ENCODE data around the gene HOXD1.

DNA sequence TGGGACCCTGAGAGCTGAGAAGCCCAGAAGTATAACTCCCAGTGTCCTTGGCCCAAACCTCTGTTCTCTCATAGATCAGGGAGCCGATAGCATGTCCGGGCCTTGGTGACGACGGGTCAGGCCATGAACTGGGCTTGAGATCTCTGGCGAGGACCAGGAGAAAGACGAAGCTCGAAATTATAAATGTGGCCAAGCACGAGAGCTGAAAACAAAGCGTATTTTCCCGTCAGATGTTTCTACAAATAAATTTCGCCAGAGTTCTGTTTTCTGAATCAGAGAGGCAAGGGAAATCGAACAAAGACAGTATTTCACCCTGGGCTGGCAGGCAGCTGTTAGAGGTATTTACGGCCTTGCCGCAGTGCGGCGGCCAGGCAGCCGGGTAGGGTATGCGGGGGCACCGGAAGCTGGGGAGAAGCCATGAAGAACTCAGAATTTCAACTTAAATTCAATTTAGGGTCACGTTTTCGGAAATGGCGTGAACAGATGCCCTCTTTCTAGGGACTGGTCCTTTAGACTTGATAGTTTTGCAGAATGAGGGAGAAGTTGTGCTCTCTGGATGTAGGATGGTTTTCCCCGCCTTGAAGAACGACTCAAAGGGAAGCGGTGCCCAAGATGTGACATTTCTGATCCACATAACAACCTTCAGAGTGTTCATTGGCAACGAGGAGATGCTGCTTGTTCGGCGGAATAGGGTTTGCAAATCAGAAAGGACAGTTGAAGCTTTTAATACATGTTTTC lies 49.4 kb upstream of the HOXD1 start:
- TF ChIP-seq, protein P1, sequence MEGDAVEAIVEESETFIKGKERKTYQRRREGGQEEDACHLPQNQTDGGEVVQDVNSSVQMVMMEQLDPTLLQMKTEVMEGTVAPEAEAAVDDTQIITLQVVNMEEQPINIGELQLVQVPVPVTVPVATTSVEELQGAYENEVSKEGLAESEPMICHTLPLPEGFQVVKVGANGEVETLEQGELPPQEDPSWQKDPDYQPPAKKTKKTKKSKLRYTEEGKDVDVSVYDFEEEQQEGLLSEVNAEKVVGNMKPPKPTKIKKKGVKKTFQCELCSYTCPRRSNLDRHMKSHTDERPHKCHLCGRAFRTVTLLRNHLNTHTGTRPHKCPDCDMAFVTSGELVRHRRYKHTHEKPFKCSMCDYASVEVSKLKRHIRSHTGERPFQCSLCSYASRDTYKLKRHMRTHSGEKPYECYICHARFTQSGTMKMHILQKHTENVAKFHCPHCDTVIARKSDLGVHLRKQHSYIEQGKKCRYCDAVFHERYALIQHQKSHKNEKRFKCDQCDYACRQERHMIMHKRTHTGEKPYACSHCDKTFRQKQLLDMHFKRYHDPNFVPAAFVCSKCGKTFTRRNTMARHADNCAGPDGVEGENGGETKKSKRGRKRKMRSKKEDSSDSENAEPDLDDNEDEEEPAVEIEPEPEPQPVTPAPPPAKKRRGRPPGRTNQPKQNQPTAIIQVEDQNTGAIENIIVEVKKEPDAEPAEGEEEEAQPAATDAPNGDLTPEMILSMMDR (IDR thresholded peaks at IDR 0.05): no peak
- TF ChIP-seq POLR2A (IDR thresholded peaks at IDR 0.05): no peak
